Kidney epithelial cell (primary cell): Measurements from ENCODE around the gene SLC25A6. TPM values are rescaled to one million over a fixed set of nuclear protein-coding genes. Genes with fewer than 3 reads are reported as not detected.
"Not testable (repeated sequence)": the region's sequence is repeated elsewhere in the genome, so short reads cannot be mapped to it uniquely, and the experiment has no call there.

ENCODE experiments used
- DNase-seq: peaks from one replicate; pipeline ENCODE4 v3.0.0-alpha.2; 2010; ENCODE audit warnings: low read depth
- H3K27me3 ChIP-seq: 2 replicates; pipeline ENCODE4 v1.6.0; 2011; ENCODE audit warnings: low read length; ENCODE audit not compliant: control insufficient read depth, insufficient read depth
- H3K36me3 ChIP-seq: 2 replicates; pipeline ENCODE4 v1.5.1; 2011; ENCODE audit warnings: low read length; ENCODE audit not compliant: control insufficient read depth, insufficient read depth
- H3K4me3 ChIP-seq: 2 replicates; pipeline ENCODE4 v1.5.1; 2011; ENCODE audit warnings: low read depth, mild to moderate bottlenecking, control low read depth, low read length
- total RNA-seq: library from RNA; depleted of rRNA; stranded (reverse); fragments of >200 nt; gene quantifications from 2 replicates; pipeline ENCODE4 v1.2.3, GENCODE V29; 2015
- TF ChIP-seq, protein P1 (sequence below): IDR thresholded peaks from 2 replicates; pipeline ENCODE4 v1.5.1; 2011; ENCODE audit warnings: mild to moderate bottlenecking, moderate library complexity, low read length, control low read depth, inconsistent platforms; ENCODE audit not compliant: insufficient read depth, poor library complexity, severe bottlenecking

SLC25A6 gene
- total RNA-seq, 1 donor from 2014 or later, result 450 TPM

GRCh38 chrX:1430451-1430850, 38.5 kb upstream of the SLC25A6 start:
- no peak overlapping the region for H3K4me3 ChIP-seq
- no peaks in the 10 kb centered on the region for H3K27me3 ChIP-seq
- TF ChIP-seq, protein P1, sequence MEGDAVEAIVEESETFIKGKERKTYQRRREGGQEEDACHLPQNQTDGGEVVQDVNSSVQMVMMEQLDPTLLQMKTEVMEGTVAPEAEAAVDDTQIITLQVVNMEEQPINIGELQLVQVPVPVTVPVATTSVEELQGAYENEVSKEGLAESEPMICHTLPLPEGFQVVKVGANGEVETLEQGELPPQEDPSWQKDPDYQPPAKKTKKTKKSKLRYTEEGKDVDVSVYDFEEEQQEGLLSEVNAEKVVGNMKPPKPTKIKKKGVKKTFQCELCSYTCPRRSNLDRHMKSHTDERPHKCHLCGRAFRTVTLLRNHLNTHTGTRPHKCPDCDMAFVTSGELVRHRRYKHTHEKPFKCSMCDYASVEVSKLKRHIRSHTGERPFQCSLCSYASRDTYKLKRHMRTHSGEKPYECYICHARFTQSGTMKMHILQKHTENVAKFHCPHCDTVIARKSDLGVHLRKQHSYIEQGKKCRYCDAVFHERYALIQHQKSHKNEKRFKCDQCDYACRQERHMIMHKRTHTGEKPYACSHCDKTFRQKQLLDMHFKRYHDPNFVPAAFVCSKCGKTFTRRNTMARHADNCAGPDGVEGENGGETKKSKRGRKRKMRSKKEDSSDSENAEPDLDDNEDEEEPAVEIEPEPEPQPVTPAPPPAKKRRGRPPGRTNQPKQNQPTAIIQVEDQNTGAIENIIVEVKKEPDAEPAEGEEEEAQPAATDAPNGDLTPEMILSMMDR, result no peak
- no peak for DNase-seq
- no peaks in the 10 kb centered on the region for H3K36me3 ChIP-seq

- no peak overlapping the region for H3K4me3 ChIP-seq
- H3K36me3 ChIP-seq, result peaks cover 2% of the 10 kb centered on the region
- TF ChIP-seq, protein P1, result no peak
- H3K27me3 ChIP-seq, result no peaks in the 10 kb centered on the region
- no peak for DNase-seq
Measured at GRCh38 chrX:1427756-1428155, 35.8 kb upstream of the SLC25A6 start.

- not testable (repeated sequence) for H3K27me3 ChIP-seq, H3K4me3 ChIP-seq, H3K36me3 ChIP-seq, DNase-seq
Measured at GRCh38 chrX:1426321-1426720, 34.4 kb upstream of the SLC25A6 start.

GRCh38 chrX:1425381-1425780, 33.5 kb upstream of the SLC25A6 start:
- Histone ChIP-seq H3K36me3 (peaks cover 4% of the 10 kb centered on the region), H3K4me3 (no peak overlapping the region), H3K27me3 (no peaks in the 10 kb centered on the region)
- TF ChIP-seq, protein P1, result no peak
- no peak for DNase-seq

- Histone ChIP-seq H3K27me3 (no peaks in the 10 kb centered on the region), H3K4me3 (no peak overlapping the region), H3K36me3 (peaks cover 4% of the 10 kb centered on the region)
- TF ChIP-seq, protein P1, result no peak
- no peak for DNase-seq
Measured at GRCh38 chrX:1424147-1424851, 32.4 kb upstream of the SLC25A6 start.

DNA sequence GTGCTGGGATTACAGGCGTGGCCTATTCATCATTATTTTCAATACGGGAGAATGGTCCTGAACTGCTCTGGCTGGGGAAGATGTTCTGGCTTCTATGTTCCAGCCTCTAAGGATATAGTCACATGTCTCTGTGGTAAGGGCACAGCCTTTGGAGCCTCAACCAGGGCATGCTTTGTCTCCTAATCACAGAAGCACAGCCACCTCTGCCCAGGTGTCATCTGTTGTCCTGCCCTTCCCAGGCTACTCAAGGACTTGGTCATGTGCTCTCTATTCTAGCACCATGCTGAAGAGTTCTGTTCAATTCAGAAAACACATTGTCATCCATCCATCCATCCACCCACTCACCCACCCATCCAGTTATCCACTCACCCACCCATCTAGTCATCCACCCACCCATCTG, 31.3 kb upstream of the SLC25A6 start:
- DNase-seq, result no peak
- no peak overlapping the region for H3K4me3 ChIP-seq
- TF ChIP-seq, protein P1, result no peak
- H3K27me3 ChIP-seq, result no peaks in the 10 kb centered on the region
- peaks cover 6% of the 10 kb centered on the region for H3K36me3 ChIP-seq
